HG03432 (cell line): Measurements from ENCODE around the gene GLIPR1L1.
"Not testable (repeated sequence)": the region's sequence is repeated elsewhere in the genome, so short reads cannot be mapped to it uniquely, and the experiment has no call there.

Experiments
- ATAC-seq: cut with Tn5 transposase; IDR thresholded peaks from one replicate; pipeline ENCODE4 v1.9.1; 2021; ENCODE audit warnings: mild to moderate bottlenecking, moderate library complexity; ENCODE audit not compliant: unreplicated experiment

GLIPR1L1 gene, protein sequence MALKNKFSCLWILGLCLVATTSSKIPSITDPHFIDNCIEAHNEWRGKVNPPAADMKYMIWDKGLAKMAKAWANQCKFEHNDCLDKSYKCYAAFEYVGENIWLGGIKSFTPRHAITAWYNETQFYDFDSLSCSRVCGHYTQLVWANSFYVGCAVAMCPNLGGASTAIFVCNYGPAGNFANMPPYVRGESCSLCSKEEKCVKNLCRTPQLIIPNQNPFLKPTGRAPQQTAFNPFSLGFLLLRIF

DNA sequence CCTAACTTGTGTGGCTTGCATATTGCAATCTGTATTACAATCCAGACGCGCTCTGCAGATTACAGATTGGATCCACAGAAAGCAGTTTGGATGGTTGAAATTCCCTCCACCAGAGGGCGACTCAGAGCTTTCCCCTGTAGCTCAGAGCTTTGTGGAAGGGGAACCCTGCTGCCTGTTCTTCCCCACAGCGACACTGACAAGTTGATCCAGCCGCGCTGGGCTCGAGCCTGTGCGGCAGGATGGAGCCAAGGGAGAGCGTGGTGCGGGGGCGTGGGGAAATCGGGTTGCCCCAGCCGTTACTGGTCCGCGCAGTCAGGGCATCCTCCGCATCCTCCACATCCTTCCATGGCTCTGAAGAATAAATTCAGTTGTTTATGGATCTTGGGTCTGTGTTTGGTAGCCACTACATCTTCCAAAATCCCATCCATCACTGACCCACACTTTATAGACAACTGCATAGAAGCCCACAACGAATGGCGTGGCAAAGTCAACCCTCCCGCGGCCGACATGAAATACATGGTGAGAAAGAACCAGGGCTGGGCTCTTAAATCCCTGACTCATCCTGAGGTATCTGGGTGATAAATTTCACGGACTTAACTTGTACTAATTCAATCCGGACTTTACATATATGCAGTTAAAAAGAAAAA is at the start of gene GLIPR1L1:
Gene GLIPR1L1 (plus strand): TSS at position 287 of the 647 bp plus-strand sequence. CDS start 59 bp downstream, at position 346.
- ATAC-seq = peak; percentile 66

DNA sequence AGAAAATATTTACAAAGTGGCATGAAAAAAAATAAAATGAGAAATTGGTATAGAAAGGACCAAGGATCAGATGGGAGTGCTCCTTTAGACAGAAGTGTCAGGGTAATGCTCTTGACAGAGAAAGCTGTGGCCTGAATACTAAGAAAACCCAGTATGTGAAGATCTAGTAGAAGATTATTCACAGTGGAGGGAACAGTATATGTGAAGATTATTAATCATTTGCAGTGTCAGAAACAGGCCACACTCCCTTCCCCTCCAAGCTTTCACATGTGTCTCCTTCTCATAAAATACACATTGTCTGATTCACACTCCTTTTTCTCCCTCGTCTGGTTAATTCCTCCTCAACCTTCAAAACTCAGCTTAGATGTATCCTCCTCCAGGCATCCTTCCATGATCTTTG is 45.6 kb upstream of the GLIPR1L1 start:
- no peak for ATAC-seq

DNA sequence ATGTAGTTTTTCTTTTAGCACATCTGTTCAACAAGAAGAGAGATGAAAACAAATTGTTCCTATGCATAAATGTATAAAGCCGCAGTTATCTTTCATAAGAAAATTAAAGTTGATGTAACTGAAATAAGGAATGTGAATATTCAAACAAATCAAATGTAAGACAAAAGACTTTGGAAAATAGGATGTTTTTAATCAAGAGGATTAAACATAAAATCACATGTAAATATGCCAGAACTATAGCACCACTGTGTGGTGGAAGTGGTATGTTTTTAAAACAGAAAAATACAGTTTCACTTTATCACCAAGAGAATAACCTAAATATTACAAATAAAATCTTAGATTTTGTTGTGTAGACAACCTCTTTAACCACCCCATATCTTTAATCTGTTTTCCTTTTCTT is 44.7 kb upstream of the GLIPR1L1 start:
- no peak for ATAC-seq

DNA sequence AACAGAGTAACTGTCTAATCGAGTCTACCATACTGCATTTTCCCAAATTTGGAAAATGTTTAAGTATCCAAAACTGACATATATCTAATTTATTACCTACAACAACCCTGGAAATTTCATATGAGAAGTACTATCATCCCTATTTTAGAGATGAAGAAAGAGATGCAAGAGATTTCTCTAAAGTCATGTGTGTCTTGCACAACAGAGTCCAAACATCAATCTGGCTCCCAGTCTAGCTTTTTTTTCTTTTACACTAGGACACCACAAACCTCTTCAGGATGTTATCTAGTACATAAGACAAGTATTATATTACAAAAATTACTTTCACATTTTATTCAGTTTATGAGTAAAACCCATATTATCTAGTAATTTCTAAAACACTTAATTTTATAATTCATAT is 43.5 kb upstream of the GLIPR1L1 start:
- ATAC-seq = no peak

DNA sequence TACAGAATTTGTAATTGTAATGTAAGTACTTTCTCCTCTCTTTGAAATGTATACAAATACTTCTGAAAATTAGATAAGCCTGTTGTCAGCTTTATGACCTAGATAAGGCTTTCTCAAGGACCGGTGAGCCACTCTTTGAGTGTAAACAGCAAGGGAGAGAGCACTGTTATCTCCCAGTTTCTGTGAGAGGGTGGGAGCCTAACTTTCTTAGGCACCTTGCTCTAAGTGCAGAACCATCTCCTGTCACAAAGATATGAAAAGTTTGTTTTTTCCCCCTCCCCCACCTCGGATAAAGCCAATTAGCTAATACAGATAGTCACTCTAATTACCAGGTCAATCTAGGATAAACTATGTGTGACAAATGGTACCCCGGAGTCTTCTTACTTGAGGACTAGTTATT is 40.1 kb upstream of the GLIPR1L1 start:
- ATAC-seq = no peak

DNA sequence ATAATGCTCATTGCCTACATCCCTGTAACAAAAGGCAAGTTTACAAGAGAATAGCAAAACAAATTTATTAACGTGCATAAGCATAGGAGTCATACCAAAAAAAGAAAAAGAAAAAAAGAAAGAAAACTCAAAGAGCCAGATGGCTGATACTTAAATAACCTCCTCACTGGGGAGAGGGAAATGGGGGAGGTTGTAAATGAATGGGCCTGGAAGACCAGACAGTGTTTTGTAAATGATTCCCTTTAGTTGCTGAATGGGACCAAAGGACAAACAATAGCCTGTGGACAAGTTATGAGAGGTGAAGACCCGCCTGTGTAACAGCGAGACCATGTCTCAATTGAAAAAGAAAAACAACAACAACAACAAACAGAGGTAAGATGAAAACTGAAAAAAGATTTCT is 39.7 kb upstream of the GLIPR1L1 start:
- no peak for ATAC-seq

DNA sequence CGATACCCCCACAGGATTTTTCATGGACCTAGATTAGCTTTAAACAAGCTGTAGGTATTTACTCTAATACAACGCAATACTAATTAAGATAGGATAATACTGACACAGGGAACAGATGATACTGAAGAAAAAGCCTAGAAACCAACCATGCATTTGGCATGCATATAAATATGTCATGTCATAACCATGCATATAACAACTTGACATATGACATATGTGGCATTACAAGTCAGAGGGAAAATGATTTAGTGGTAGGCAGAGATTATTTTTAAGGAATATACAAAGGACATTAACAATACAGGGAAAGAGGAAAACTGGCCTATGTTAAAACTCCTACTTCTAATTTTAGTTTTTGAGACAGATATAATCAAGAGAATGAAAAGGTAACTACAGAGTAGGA is 32.2 kb upstream of the GLIPR1L1 start:
- no peak for ATAC-seq

DNA sequence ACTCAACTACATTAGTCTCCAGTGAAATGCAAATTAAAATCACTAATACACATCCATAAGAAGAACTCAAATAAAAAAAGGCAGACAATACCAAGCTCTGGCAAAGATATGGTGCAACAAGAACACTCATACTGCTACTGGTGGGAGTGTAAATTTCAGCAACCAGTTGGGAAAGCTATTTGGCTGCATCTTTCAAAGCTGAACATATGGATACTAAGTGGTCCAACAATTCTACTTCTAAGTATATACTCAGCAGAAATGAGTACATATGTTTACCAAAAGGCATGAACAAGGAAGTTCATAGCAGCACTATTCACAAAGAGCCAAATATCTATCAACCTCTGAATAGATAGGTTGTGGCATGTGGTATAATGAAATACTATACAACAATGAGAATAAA is 31.7 kb upstream of the GLIPR1L1 start:
- no peak for ATAC-seq

DNA sequence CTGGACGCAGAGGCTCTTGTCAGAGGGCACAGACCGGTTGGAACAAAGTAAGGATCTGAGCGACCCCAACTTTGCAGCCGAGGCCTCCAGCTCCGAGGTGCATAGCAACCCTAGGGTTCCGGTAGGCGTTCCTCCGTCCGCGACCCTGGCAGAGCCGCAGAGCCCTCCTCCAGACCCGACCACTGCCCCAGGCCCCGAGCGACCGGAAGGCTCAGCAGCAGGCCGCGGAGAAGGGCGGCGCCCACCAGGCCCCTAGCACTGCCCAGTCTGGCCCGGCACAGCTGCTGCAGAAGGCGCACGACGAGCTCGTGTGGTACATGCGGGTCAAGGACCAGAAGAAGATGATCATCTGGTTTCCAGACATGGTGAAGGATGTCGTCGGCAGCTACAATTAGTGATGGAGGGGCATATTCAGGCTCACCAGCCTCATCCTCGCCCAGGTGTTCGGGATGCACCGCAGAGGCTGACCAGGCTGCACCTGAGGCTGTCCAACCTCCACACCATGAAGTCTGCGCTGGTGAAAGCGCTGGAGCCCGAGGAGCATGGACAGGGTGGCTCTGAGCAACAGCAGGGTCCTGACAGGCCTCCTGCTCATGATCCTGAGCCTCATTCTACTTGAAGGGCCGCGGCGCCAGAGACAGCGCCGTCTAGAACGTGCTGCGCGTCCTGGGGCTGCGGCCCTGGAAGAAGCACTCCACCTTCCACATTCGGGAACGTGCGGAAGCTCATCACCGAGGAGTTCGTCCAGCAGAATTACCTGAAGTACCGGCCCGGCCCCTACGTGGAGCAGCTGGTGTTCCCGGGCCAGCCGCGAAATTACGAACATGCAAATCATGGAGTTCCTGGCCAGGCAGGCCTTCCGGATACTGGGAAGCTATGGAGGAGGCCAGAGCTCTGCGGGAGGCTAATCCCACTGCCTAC is 28.8 kb upstream of the GLIPR1L1 start:
- no peak for ATAC-seq

DNA sequence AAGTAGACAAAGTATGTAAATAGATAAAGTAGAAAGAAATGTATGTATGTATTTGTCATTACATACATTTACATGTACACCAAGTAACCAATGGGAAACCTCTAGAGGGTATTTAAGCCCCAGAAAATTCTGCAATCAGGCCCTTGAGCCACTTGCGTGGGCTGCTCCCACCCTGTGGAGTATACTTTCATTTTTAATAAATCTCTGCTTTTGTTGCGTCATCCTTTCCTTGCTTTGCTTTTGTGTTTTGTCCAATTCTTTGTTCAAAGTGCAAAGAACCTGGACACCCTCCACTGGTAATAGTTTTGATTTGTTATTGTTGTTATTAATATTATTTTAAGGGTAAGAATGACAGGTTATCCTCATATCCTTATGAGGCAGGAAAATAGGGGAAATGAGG is 26.2 kb upstream of the GLIPR1L1 start:
- no peak for ATAC-seq

DNA sequence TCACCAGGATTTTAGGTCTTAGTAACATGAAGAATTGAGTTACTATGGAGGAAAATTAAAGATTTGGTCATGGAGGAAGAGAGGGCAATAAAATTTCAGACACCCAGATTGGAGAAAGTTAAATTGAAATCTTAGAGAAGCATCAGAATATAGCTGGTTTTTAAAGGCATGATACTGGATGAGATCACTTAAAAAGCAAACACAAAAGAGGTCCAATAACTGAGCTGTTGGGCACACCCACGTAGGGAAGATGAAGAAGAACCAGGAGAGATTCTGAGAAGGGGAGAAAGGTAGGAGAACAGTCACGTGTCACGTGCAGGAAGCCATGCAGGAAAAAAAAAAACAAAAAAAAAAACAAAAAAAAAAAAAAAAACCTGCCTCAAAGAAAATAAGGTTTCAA is 23.1 kb upstream of the GLIPR1L1 start:
- no peak for ATAC-seq

DNA sequence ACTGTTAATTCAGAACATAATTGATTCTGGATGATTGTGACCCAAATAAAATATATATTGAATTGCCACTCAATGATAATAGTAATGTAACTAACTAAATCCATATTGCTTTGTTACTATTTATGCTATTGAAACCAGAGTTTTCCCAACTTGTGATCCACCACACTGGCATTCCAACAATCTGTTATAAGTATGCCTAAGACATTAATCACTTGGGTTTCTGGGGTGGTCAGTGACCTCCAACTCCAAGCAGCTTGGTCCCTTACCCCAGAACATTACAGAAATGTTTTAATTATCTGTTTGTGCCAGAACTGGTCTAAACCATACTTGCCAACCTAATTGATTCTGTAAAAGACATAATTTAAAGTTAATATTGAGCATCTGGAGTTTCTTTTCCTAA is 19.0 kb upstream of the GLIPR1L1 start:
- ATAC-seq = no peak

DNA sequence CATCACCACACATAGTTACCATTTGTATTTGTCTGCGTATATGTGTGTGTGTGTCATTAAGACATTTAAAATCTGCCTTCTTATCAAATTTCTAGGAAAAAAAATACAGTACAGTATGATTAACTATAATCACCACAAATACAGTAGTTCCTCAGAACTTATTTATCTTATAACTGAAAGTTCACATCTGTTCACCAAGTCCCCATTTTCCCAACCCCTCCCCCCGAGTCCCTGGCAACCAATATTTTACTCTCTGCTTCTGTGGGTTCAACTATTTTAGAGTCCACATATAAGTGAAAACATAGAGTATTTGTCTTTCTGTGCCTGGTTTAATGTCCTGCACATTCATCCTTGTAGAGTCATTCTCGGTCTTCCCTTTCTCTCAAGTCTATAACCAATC is 16.7 kb upstream of the GLIPR1L1 start:
- ATAC-seq = no peak

DNA sequence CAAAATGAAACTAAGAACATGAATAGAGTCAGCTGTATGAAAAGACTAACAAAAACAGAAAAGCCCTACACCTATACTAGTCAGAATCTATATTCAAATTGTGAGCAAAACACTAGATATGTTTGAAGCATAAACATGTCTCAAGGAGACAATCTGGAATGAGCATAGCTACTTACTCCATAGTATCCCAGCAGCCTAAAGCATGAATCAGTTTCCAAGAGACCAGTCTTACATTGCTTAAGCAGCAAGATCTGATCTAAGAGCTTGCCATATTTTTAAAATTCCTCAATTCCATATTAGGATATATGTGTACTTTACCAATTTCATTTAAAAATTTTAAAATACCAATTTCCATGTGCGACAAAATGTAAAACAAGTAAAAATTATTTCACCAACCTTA is 12.0 kb upstream of the GLIPR1L1 start:
- ATAC-seq = no peak

DNA sequence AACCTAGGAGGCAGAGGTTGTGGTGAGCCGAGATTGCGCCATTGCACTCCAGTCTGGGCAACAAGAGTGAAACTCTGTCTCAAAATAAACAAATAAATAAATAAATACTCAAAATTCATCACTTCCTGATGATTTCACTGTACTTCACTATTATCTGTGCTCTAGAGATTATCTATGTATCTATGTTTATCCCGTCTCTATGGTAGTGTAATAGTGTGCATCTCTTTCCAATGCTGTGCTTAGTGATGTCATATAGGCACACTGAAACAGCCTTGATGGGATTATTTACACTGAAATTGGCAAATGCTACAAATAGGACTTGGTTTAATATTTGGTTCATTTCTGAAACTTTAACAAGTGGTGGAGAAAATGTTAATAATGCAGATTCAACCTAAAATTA is 10.8 kb upstream of the GLIPR1L1 start:
- no peak for ATAC-seq

DNA sequence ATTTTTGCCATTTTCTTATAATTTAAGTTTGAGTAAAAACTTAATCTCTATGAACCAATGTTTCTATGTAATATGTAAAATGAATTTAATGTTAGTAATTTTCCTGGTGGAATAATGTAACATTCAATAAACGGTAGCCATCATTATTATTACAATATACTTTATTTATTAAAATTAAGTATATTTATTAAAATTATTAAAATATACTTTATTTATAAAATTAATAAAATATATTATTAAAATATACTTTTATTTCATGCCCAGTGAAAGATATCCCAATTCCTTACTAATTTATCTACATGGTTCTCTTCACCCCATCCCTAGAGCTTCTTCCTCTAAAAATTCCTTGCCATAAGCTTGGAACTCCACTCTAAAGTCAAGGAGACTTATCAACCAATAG is 6.8 kb upstream of the GLIPR1L1 start:
- ATAC-seq = no peak

DNA sequence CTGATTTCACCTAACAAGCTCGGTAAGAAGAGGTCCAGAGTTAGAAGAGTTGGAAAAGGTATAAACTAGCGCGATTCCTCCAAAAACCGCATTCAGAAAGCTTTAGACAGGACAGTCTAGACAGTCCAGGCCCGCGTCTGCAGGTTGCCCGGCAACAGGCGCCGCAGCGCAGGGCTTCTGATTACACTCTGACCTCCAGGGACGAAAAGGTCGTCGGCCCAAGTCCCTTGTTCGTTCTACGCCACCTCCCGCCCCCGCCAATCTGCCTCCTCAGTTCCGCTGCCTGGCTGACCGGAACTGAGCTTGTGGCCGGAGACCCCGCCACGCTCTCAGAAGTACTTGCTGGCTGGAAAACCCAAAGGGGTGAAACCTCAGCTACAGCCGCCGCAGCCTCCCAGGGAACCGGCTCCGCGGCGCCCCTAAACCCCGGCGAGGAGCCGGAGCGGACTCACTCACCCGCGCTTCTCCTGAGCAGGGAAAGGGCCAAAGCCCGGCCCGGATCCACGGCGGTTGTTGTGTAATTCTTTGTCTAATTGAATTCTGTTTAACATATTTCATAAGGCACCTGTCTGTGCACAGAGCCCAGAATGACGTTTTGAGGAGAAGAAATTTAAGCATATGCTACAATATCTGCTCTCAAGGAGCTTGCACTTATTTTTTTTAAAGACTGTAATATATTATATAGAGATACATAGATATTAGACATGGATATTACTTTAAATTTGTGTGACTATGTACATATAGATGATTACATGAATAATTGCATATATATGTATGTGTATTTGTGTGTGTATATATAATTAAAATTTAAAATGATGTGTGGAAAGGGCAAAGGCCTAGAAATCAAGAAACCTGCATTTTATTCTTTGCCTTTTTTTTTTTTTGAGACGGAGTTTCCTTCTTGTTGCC is 4.3 kb upstream of the GLIPR1L1 start, which contains the start of gene CAPS2:
Gene CAPS2 (minus strand): TSS at position 407 of the 909 bp plus-strand sequence. CDS start 3,826 bp downstream, outside the sequence.
- ATAC-seq = peak; percentile 90

DNA sequence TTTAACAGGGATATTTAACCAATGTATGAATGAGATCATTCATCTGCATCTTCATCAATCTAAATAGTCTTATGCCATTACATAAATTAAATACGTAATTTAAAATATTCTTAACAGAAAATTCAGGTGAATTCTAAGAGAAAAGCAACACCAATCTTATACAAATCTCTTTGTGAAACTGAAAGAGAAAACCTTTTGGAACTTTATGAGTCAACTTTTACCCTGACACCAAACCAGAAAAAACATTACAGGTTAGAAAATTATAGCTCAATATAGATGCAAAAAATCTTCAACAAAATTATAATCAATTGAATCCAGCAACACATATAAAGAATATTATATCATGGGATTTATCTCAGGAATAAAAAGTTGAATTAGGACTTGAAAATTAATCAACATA is 3.4 kb downstream of the GLIPR1L1 start:
- peak; percentile 46 for ATAC-seq

DNA sequence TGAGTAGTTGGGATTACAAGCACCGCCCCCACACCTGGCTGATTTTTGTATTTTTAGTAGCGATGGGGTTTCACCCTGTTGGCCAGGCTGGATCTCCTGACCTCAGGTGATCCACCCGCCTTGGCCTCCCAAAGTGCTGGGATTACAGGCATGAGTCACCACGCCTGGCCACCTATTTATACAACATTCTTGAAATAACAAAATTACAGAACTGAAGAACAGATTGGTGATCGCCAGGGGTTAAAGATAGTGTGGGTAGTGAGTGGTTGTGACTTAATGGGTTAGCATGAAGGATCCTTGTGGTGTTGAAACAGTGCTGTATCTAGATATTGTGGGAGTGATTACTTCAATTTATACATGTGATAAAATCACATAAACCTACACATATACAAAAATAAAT is 7.4 kb downstream of the GLIPR1L1 start:
- no peak for ATAC-seq

DNA sequence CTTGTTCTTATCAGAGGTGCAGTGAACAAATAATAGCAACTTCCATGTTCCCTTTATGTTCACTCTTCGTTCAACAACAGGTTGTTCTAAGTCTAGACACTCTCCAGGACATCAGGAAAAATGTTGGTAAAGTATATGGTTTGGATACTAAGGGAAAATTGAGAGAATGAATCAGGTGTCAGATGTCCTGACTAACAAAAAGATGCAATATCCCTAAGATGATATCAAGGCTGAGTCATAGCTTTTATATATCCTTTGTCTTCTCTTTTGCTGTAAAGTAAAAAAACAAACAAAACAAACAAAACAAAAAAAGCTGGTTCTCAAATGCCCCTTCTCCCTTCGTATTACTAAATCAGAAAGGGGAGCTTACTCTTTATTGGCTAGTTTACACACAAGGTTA is 11.1 kb downstream of the GLIPR1L1 start:
- no peak for ATAC-seq

DNA sequence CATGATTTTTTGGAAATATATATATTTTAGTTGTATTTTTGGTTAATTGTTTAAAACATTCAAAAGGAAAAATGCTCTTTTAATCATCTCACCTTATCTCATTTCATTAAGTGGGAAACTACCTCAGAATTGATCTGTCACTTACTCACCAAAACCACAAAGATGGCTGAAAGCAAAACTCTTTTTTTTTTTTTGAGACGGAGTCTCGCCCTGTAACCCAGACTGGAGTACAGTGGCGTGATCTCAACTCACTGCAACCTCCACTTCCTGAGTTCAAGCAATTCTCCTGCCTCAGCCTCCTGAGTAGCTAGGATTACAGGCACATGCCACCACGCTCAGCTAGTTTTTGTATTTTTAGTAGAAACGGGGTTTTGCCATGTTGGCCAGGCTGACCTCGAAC is 11.7 kb downstream of the GLIPR1L1 start:
- ATAC-seq = not testable (repeated sequence)
